Upper lobe of left lung (tissue), 6 donors: Measurements from ENCODE around the gene MCOLN2. TPM values are rescaled to one million over a fixed set of nuclear protein-coding genes. Genes with fewer than 3 reads are reported as not detected.

Source experiments
- ATAC-seq, 2 donors: fragments of 200-7000 bp; cut with Tn5 transposase; one replicate each; pipeline ENCODE4 v1.9.1; 2022; ENCODE audit warnings: mild to moderate bottlenecking in 2 of 2, moderate library complexity in 2 of 2; ENCODE audit not compliant: low FRiP score in 2 of 2
- DNase-seq, 2 donors: peaks; one replicate each; pipeline ENCODE4 v3.0.0-alpha.2; 2019 to 2020
- H3K27ac ChIP-seq, 4 donors: fragments of 200-600 bp; sonication (generic); one replicate each; pipeline ENCODE4 v1.5.1; 2016 to 2019
- H3K27me3 ChIP-seq, 4 donors: fragments of 200-600 bp; sonication (generic); one replicate each; pipeline ENCODE4 v1.5.1; 2017 to 2019
- H3K36me3 ChIP-seq, 4 donors: fragments of 200-600 bp; sonication (generic); one replicate each; pipeline ENCODE4 v1.5.1; 2016 to 2019
- H3K4me1 ChIP-seq, 4 donors: fragments of 200-600 bp; sonication (generic); one replicate each; pipeline ENCODE4 v1.5.1; 2018 to 2019
- H3K4me3 ChIP-seq, 4 donors: fragments of 200-600 bp; sonication (generic); one replicate each; pipeline ENCODE4 v1.5.1; 2017 to 2019; ENCODE audit warnings: mild to moderate bottlenecking in 2 of 4, moderate library complexity in 1 of 4
- H3K9me3 ChIP-seq, 4 donors: fragments of 200-600 bp; sonication (generic); one replicate each; pipeline ENCODE4 v1.5.1; 2018 to 2019
- CTCF ChIP-seq, 6 experiments: fragments of 450-650 bp in 4 of 6; fragments of 200-600 bp in 2 of 6; sonication (generic) in 2 of 6; IDR thresholded peaks; one replicate each; pipeline ENCODE4 v1.5.1; 2016 to 2019; ENCODE audit warnings: antibody characterized with exemption in 6 of 6
- EP300 ChIP-seq, 4 donors: sonication (generic); formaldehyde crosslinking; IDR thresholded peaks; one replicate each; pipeline ENCODE4 v1.5.1; 2017; ENCODE audit warnings: antibody characterized with exemption in 4 of 4, control low read depth in 2 of 4
- POLR2A ChIP-seq, 4 donors: fragments of 450-650 bp; IDR thresholded peaks; one replicate each; pipeline ENCODE4 v1.5.1; 2016 to 2017; ENCODE audit warnings: antibody characterized with exemption in 4 of 4, mild to moderate bottlenecking in 2 of 4
- POLR2AphosphoS5 ChIP-seq, 2 donors: sonication (generic); formaldehyde crosslinking; IDR thresholded peaks; one replicate each; pipeline ENCODE4 v1.5.1; 2017; ENCODE audit warnings: antibody characterized with exemption in 2 of 2
- WGBS, 2 donors: methylation state at CpG; one replicate each; pipeline ENCODE4 v1.1.5; 2017 to 2018; 5-methylcytosine and 5-hydroxymethylcytosine counted together
- total RNA-seq, 6 donors: library from RNA; depleted of rRNA in 4 of 6; stranded (reverse); fragments of >200 nt in 4 of 6; gene quantifications; one replicate each; pipeline versions ENCODE4 v1.1.0 to v1.2.1, GENCODE V29; 2016 to 2021
- donor health status: DM: no; HTN: no; CAD: no; lungs with moderate emphysema.
- donor health status: DM: no; HTN: yes; CAD: no; lungs with severe emphysema.

The MCOLN2 gene
- total RNA-seq, 6 donors from 2014 or later, result 5.8 to 41.9 (median 7.4) TPM

- Histone ChIP-seq H3K27me3 (peaks cover 0 to 13% (median 8%) of the 10 kb centered on the region in 4 donors), H3K4me3 (peak overlapping the region in 2 of 4 donors; percentile 73 to 76), H3K9me3 (no peaks in the 10 kb centered on the region), H3K4me1 (peaks cover 18 to 24% (median 21%) of the 10 kb centered on the region in 4 donors), H3K27ac (no peak overlapping the region), H3K36me3 (no peaks in the 10 kb centered on the region)
- TF ChIP-seq CTCF (IDR thresholded peaks at IDR 0.05), result no peak
- no peak for TF ChIP-seq POLR2A (IDR thresholded peaks at IDR 0.05)
- TF ChIP-seq EP300 (IDR thresholded peaks at IDR 0.05), result no peak
- no peak for TF ChIP-seq POLR2AphosphoS5 (IDR thresholded peaks at IDR 0.05)
- 34 to 36% methylated on average over 14 of the region's 14 CpGs for WGBS, 2 donors
- DNase-seq, result peak in 1 of 2 donors; percentile 26
- peak in 1 of 2 donors; percentile 26 for ATAC-seq
These were observed 1.8 kb upstream of the MCOLN2 start for GRCh38 chr1:84998642-84999280.

GRCh38 chr1:84997667-84998600 is 1.0 kb upstream of the MCOLN2 start:
- DNase-seq (peak in 1 of 2 donors; percentile 82), ATAC-seq (peak in 1 of 2 donors; percentile 63)
- Histone ChIP-seq H3K36me3 (no peaks in the 10 kb centered on the region), H3K27ac (peak overlapping the region in 1 of 4 donors; percentile 68), H3K9me3 (no peaks in the 10 kb centered on the region), H3K4me3 (peak overlapping the region; percentile 53 to 76 (median 68)), H3K4me1 (peaks cover 18 to 24% (median 21%) of the 10 kb centered on the region in 4 donors), H3K27me3 (peaks cover 0 to 13% (median 8%) of the 10 kb centered on the region in 4 donors)
- TF ChIP-seq POLR2AphosphoS5 (IDR thresholded peaks at IDR 0.05) (no peak), EP300 (IDR thresholded peaks at IDR 0.05) (no peak), POLR2A (IDR thresholded peaks at IDR 0.05) (no peak), CTCF (IDR thresholded peaks at IDR 0.05) (no peak)
- WGBS, 2 donors, result 3 to 5% methylated on average over 19 to 58 of the region's 58 CpGs

- ATAC-seq, result no peak
These were observed 1.2 kb downstream of the MCOLN2 start for GRCh38 chr1:84995484-84996334.

More at GRCh38 chr1:84995484-84996334, 1.2 kb downstream of the MCOLN2 start:
- no peak for DNase-seq
- TF ChIP-seq POLR2A (IDR thresholded peaks at IDR 0.05), result no peak
- TF ChIP-seq POLR2AphosphoS5 (IDR thresholded peaks at IDR 0.05), result no peak
- no peak for TF ChIP-seq EP300 (IDR thresholded peaks at IDR 0.05)
- TF ChIP-seq CTCF (IDR thresholded peaks at IDR 0.05), result no peak
- 59 to 76% methylated on average over 10 of the region's 10 CpGs for WGBS, 2 donors
- H3K27ac ChIP-seq, result peak overlapping the region in 1 of 4 donors; percentile 5
- peaks cover 18 to 24% (median 21%) of the 10 kb centered on the region in 4 donors for H3K4me1 ChIP-seq
- no peaks in the 10 kb centered on the region for H3K36me3 ChIP-seq
- H3K27me3 ChIP-seq, result peaks cover 0 to 13% (median 8%) of the 10 kb centered on the region in 4 donors
- H3K9me3 ChIP-seq, result no peaks in the 10 kb centered on the region
- H3K4me3 ChIP-seq, result peak overlapping the region in 3 of 4 donors; percentile 53 to 76 (median 73)
